ENCODE data around the gene RNGTT.
A peak's percentile ranks its signal among the peaks of the same experiment; 100 is the strongest.
"Not testable (repeated sequence)": the region's sequence is repeated elsewhere in the genome, so short reads cannot be mapped to it uniquely, and the experiment has no call there.

The RNGTT gene

DNA sequence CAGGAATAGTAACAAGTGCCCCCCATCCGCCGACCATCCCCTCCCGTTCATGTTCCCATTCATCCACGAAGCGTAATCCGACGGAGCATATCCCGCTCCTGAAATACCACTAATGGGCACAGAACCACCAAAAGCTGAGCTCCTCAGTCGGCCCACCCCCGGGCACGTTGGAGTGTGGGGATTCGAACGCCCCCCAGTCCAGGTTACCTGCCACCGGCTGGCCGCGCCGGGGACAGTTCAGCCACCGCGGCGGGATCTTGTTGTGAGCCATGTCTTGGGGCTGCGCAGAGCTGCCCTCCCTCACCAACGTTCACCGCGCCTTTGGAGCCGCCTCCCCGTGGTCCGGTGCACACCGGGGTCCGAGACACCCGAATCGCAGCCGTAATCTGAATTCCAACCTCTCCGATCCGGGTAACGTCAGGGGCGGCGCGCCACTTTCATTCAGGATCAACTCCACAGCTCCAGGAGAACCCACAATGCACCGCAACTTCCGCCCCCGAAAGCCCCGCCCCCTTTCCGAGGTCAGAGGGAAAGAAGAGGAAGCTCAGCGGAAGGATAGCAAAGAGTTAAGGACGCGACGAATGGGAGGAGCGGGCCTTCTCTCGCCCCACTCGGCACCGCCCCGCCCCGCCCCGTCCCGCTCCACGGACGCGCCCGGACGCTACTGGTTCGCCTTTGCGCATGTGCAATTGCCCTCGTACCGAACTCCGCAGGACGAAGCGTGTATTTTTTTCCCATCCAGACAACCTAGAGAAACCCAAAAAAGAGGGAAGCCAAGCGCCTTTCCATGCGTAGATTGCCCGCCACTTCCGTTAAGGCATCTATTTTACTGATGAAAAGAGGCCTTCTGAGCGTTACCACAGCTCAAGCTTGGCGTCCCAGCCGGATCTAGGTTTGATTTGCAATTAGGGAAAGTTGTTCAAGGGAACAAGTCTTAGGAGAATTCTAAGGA lies at the start of gene RNGTT:
Gene RNGTT, minus strand, starts transcription at position 480 of the 952 bp plus-strand sequence. Its CDS starts 209 bp downstream, at position 271.
- peak; percentile 83 for FAIRE-seq

GRCh38 chr6:89011436-89011835 lies 48.0 kb upstream of the RNGTT start:
- no peak for FAIRE-seq

- FAIRE-seq = no peak
Observed at GRCh38 chr6:89010825-89011224, 47.4 kb upstream of the RNGTT start.

DNA sequence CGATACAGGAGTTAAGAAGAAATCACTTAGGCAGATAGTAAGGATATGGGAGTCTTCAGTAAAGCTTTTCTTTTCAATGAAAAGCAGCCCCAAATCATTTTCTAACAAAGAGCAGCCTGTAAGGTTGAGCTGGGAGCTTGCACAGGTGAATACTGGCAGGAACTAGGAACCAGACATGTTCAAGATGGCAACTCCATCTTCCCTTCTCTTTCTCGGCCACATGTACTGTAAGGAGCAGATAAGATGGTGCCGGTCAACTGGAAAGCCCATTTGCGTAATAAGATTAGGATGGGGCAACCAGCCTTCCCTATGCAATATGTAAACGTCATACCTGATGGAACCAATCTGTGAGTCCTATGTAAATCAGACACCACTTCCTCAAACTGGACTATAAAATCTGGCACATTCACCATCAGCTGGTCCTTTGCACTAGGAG lies 46.2 kb upstream of the RNGTT start:
- no peak for FAIRE-seq

DNA sequence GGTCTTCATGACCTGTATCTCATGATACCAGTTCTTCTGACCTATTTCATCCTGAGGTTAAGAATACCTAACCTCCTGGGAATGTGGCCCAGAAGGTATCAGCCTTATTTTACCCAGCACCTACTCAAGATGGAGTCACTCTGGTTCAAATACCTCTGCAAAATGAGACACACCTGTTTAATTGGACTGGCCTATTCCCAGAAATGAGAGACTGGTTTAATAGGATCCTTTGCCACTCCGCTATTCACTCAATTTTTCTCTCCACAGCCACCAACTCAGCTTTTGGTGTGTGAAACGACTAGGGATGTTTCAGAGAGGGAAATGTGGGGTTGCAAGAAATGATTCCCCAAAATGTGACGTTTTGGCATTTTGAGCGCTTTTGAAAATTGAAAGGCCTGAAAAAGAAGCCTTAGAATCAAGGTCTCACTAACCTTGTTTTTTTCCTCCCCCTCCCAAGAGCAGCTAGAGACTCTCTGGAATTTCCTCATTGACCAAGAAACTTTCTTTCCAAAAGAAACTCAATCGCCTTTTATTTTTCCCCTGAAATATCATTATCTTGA lies 45.5 kb upstream of the RNGTT start:
- FAIRE-seq = no peak

- no peak for FAIRE-seq
Observed at GRCh38 chr6:89008001-89008814, 44.8 kb upstream of the RNGTT start.

DNA sequence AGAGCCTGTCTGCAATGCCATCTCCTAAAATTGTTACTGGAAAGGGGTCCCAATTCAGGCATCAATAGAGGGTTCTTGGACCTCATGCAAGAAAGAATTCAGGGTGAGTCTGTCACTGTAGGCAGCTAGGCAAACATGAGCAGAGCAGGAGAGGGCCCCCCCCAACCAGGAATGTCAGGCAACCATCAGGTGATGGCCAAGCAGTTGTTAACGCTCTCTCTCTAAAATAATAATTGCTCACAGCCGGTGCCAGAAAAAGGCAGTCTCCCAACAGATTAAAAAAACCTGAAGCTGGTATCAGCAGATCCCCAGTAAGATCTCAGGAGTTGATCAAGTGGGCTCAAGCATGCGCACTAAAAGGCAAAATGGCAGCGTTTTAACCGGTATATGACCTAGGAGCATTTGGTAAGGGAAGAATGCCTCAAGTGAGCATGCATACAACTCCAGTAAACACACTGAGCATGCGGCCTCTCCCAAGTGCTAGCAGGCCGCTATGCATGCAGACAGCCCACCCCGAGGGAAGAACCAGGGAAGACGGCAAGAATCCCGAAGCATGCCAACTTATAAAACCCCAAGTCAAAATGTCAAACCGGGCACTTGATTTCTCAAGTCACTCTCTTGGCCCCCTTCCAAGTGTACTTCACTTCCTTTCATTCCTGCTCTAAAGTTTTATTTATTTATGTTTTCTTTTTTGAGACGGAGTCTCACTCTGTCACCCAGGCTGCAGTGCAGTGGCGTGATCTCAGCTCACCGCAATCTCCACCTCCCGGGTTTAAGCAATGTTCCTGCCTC lies 44.0 kb upstream of the RNGTT start:
- no peak for FAIRE-seq

- no peak for FAIRE-seq
Observed at GRCh38 chr6:89002523-89002922, 39.1 kb upstream of the RNGTT start.

GRCh38 chr6:88997327-88997726 lies 33.9 kb upstream of the RNGTT start:
- FAIRE-seq = no peak

DNA sequence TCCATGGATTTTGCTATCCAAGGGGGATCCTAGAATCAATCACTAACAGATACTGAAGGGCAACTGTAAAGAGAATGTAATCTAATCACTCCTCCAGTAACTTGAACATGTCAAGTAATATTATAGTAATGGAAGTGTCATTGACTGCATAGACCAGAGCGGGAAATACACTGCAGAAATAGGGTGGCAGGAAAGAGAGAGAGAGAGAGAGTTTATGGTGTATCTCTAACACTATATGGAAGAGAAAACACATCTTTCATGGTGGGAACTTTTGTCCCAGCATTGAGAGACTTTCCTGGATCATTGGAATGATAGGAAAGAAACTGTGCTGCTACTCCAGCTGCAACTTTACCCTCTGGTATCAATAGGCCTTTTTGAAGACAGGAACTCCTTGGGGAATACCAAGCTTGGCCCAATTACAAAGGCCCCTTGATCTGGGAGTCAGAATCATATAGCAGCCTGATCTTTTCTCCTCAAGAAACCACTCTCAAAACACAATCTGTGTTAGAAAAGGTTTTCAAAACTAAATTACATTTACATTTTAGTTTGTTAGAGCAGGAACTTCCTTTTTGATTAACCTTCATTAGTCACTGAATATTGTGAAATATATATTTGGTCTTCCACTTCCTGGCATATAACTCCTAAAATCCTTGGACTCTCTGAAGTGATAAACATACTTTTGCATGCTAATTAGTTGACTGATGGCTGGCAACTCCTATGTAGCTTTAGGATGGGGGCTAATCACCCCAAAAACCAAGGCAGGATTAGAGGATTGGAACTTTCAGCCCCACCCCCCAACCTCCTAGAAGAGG lies 29.5 kb upstream of the RNGTT start:
- no peak for FAIRE-seq

DNA sequence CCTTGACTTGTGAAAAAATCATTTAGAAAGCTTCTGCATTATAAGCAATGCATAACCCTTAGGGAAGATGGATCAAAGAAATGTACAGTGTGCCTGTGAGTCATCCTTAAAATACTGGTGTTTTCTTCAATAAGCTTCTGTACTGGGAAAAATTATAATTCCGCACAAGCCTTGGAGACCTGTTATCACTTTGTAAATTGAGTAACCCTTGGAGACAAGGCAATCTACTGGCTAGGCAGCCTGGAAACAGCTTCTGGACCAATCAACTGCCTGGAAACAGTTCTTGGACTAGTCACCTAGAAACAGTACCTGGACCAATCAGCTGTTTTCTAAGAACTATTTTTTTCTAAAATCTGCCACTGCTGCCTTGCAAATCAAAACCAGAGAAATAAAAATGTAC lies 25.8 kb upstream of the RNGTT start:
- FAIRE-seq = no peak

DNA sequence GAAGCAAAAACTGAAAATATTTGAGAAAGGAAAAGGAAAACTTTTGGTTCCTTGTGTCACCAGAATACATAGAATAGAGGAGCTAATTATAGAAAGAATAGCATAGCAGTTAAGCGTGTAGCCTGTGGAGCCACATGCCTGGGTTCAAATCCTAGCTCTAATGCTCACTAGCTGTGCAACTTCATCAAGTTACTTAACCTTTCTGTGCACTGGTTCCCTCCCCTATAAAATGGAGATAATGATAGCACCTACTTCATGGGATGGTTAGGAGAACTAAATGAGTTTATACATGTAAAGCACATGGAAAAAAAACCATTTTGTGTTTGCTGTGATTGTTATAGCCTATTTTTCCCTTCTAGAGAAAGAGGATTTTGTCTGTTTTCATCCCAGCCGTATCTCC lies 24.5 kb upstream of the RNGTT start:
- FAIRE-seq = no peak

GRCh38 chr6:88985901-88986300 lies 22.5 kb upstream of the RNGTT start:
- no peak for FAIRE-seq

GRCh38 chr6:88984606-88985005 lies 21.2 kb upstream of the RNGTT start:
- FAIRE-seq = no peak

DNA sequence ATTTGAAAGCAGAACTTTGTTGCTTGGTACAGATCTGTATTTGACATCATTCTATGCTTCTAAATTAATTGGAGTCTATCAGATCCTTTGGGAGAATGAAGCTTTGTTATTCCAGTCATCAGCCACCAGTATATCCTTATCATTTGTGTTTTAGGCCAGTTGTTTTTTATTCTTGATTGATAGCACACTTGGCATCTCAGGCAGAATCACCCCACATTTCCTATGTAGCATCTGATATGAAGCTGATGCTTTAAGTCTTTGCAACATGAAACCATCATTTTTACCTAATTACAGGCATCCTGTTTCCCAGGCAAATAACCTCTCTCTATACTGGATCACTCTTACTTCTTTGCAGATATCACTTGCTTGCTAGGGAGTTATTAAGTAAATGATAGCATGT lies 20.7 kb upstream of the RNGTT start:
- FAIRE-seq = no peak

GRCh38 chr6:88983532-88983931 lies 20.1 kb upstream of the RNGTT start:
- no peak for FAIRE-seq

GRCh38 chr6:88983129-88983528 lies 19.7 kb upstream of the RNGTT start:
- FAIRE-seq = not testable (repeated sequence)

DNA sequence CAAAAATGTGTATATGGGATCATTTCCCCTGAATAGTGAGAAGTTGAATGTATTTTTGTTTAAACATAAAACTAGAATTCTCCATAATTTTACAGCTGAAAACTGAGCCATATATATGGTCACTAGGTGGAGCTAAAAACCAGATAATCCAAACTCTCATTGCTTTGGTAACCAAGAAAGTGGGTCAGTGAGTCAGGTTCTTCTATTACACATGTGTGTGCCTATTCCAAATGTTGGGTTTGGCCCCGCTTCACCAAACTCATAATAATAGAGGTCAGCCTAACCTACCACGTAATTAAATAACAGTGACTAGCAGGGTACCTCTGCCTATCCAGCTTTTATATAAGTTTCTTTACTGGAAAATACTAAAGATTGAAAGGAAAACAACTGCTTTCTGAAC lies 19.3 kb upstream of the RNGTT start:
- FAIRE-seq = peak; percentile 88

DNA sequence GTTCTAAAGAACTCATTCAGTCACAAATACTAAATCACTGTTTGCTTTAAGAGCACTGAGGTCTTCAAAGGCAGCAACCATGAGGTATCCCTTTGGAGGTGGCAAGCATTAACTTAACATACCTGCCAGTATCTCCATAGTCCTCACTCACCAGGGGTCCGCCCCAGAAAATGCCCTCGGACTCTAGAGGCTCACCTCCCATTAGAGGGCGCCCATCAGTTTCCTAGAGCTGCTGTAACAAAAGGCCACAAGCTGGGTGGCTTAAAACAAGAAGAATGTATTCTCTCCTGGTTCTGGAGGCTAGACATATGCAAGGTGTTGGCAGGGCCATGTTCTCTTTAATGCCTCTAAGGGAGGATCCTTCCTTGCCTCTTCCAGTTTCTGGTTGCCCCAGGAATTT lies 12.0 kb upstream of the RNGTT start:
- no peak for FAIRE-seq

- FAIRE-seq = no peak
Observed at GRCh38 chr6:88972504-88973423, 9.3 kb upstream of the RNGTT start.

DNA sequence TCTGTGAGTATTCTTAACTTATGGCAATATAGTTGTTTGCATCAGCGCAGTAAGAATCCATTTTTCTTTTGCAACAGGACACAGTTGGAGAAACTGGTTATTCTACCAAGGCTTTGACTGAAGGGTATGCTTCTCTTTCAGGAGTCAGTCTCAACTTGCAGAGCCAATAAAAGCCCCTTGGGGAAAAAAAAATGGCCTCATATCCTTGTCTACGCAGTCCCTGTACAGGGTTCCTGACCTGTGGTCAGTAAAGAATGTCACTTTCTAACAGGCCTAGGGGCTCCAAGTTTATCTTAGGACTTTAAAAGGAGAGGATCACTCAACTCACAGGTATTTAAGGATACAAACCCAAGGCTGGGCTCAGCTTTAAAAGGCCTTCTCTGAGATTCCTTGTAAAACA lies 6.9 kb upstream of the RNGTT start:
- no peak for FAIRE-seq
